Transverse colon (tissue), 4 donors: ENCODE measurements around the gene NEDD4L.

Experiments used
- CTCF ChIP-seq, 5 experiments: fragments of 200-600 bp in 3 of 5; fragments of 450-650 bp in 2 of 5; sonication (generic) in 3 of 5; IDR thresholded peaks; 1 replicate in 2 of 5; 2 replicates in 3 of 5; pipeline ENCODE4 v1.5.1; 2016 to 2017; ENCODE audit warnings: antibody characterized with exemption in 5 of 5, inconsistent platforms in 3 of 5, mild to moderate bottlenecking in 2 of 5, moderate library complexity in 1 of 5
- POLR2AphosphoS5 ChIP-seq, 3 donors: sonication (generic); formaldehyde crosslinking; IDR thresholded peaks; one replicate each; pipeline ENCODE4 v1.6.1; 2016; ENCODE audit warnings: antibody characterized with exemption in 3 of 3

GRCh38 chr18:58162127-58162526 is 118.1 kb downstream of the NEDD4L start:
- TF ChIP-seq CTCF (IDR thresholded peaks at IDR 0.05), result no peak
- no peak for TF ChIP-seq POLR2AphosphoS5 (IDR thresholded peaks at IDR 0.05)
